NOMO-1 treated with DMSO at 0.1 percent for 48 hours (cell line): ENCODE results near the gene RASGRP2.
"Not testable (repeated sequence)": the region's sequence is repeated elsewhere in the genome, so short reads cannot be mapped to it uniquely, and the experiment has no call there.

Experiments used
- DNase-seq: peaks from one replicate; lab custom pipeline; 2025; ENCODE audit not compliant: unreplicated experiment; lab: John Stamatoyannopoulos, UW

Gene RASGRP2

DNA sequence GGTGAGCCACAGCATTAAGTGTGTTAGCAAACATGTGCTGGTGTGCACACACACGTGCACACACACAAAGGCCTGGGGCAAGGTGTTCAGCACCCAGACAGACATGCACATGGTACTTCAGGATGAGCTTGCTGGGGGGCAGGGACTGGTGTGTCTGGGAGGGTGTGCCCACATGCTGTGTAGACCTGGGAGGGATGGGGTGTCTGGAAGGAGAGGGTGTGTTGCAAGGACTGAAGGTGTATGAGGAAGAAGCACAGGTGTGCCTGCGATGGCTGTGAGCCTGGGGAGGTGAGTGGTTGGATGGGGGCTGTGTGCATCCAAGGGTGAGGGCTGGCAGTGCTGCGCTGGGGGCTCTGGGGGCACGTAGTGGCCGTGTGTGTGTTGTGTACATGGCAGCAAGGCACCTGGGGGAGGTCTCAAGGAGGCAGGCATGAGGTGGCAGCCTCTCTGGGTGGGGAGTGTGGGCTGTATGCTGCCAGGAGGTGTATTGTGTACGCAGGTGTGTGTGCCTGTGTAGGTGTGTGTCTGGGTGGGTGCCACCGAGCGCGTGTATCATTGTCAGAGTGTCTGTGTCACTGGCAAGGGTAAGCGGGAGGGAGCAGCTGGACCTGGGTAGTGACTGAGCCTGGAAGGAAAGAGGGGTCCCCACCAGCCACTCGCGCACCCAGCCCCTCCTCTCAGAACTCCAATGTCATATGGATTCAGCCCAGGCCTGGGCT is 23.1 kb downstream of the RASGRP2 start:
- no peak for DNase-seq

DNA sequence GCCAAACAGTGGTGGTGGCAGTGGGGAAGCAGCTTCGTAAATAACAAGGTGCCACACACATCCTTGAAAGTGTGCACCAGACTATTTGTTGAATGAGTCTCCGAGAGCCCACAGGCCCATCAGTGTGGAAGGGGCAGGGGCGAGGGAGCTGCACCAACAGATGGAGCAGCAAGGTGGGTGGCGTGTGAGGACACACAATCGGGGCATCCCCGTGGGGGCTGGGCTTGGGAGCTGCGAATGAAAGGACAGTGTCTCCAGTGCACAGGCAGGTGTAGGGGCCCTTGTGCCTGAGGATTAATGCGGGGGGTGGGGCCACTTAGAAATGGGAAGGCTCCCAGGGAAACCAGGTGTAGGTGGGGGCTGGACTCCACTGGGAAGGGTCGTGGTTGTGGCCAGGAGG is 23.8 kb downstream of the RASGRP2 start:
- DNase-seq, result no peak

DNA sequence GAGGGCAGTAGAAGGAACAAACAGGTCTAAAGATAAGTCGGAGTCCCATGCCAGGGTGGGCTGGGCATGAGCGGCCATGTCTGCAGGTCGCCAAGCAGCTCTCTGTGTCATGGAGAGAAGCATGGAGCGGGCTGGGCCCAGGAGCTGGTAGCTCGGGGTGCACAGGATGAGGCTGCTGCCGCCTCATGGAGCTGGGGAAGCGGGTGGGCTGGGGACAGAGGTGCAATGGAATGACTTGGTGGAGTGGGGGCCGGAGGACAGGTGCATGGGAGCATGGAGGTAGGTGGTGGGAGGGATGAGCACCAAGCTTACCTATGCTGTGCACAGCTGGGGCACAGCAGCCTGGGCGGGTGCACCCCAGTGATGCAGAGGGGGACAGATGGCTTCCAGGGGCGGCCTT is 24.5 kb downstream of the RASGRP2 start:
- no peak for DNase-seq

DNA sequence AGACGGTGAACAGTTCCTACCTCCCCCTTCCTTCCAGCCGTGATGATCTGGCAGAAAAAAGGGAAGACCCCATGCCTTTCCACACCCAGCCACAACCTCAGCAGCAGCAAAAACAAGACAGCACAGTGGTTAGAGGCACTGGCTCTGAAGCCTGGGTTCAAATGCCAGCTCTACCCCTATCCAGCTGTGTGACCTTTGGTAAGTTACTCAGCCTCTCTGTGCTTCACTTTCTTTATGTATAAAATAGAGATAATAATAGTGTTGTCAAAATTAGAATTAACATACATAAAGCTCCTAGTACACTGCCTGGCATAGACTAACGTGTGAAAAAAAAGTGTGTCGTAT is 25.2 kb downstream of the RASGRP2 start:
- DNase-seq, result no peak

DNA sequence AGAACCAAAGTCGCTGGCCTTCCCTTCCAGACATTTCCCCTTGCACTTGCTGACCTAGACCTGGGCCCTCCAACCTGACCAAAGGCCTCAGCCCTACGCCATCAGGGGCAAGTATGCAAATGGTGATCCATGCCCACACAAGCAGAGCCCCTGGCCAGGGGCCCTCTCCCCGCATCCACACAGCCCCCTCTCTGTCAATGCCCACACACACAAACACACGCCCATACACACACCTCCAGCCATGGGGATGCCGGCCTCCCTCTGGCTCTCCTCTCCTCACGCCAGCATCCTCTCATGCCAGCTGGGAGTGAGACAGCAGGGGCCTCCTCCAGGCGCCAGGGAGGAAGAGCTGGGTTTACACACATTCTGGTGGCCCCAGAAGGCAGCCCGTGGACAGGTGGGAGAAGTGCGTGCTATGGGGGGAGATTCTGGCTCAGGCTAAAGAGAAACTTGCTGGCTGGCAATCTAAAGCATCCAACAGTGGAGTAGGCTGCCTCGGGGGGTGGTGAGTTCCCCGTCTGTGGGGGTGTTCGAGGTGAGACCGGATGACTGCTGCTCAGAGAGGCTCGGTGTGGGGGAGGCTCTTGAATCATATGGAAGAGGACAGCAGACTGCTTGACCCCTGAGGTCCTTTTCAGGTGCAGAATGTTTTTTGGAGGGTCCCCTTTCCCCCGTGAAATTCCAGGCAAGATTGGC is 25.7 kb downstream of the RASGRP2 start:
- no peak for DNase-seq

DNA sequence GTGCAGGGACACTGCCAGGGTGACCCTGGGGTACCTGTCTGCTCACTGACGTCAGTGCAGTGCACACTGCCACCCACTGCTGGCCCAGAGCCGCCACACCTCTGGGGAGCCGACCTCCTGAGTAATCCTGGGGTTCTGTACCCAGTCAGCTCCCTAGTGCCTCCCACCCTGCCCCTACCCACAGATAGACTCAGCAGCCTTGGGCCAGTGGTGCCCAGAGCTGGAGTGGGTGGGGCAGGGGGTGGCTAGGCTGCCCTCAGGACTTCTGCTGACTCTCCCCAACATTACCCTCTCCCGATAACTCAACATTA is 26.7 kb downstream of the RASGRP2 start:
- DNase-seq, result no peak

DNA sequence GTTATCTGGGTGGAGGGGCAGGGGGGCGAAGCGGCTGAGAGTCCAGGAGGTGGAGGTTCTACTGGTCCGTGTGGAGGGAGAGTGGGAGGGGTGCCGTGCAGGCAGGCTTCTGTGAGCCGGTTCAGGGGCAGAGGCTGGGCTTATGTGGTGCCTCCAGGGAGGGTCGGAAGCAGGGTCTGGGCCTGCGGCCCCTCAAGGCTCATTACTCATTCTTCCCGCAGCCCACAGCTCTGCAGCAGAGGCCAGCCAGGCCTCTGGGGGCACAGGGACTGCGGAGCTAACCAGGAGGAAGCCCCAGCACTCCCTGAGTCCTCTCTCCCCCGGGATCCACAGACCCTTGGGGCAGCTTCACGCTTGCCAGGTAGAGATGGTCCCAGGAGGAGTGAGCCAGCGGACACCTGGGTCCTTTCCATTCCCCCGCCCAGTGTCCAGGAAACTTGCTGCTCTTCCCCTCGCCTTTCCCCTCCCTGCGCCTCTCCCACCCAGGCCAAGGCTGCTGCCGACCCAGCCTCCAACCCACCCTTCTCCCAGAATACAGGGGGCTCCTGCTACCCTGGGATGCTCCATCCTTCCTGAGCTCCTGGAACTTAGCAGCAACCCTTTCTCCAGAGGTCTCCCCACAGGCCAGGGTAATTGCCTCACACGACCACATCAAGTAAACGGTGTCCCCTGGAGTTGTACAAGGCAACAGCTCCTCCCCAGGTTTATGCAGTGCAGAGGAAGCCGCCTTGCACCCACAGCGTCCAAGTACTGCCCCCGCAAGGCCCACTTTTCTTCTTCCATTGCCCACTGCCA is 27.3 kb downstream of the RASGRP2 start:
- no peak for DNase-seq

DNA sequence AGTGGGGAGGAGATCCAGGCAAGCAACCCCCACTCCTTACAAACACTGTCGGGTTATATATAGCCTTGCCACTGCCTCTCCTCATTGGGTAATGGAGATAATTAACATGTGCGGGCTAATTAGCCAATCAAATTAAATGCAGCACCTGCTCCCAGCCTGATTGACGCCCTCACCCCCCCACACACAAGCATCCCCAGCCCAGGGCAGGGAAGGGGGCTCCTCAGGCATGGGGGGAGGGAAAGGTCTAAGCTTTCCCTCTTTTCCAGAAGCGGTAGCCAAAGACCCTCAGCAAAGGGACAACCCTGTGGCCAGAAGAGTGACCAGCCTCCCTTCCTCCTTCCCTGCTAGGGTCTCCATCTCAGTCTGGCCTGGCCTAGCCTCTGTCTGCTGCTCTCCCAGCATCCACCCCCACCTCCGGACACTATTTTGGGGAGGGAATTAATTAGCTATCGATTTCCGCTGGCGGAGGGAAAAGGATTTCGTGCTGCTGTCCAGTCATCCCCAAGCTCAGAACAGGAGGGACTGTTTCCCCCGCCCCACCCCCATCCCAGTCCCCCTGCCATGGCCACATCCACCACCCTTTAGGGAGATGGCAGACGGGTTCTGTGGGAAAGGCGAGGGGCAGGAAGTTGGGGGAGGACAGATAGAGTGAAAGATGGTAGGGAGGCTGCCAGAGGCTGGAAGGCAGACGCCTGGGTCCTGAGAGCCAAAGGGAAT is 28.0 kb downstream of the RASGRP2 start:
- no peak for DNase-seq

DNA sequence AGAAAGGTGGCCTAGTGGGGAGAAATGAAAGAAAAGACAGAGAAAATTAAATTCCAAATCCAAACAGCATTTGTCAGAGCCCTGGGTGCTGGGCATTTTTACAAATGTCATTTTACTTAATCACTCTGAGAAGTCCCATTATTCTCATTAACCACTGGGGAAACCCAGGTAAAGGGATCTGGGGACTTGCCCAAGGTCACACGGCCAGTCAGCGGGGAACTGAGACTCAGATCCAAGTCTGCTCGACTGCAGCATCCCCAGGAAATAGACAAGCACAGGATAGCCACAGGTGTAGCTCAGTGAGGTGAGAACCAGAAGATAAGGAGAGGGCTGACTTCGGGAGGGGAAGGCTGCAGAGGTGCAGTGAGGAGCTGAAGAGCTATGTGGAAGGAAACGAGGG is 28.8 kb downstream of the RASGRP2 start:
- no peak for DNase-seq

DNA sequence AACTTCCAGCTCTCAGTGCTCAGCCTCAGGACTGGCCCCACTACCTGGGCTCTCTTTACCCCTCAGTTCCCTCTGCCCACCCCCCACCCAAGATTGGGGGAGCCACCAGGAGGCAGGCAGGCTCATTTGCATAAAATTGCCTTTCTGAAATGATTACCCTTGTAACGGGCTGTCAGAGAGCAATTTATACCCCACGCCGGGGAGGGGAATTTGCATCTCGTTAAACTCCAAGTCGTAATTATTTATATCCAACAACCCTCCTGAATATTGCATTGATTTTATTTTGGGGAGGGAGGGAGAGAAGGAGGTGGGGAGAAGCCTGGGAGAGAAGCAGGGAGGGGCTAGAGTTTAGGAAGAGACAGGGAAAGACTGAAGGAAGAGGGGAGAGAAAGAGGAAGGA is 29.3 kb downstream of the RASGRP2 start:
- DNase-seq, result no peak

DNA sequence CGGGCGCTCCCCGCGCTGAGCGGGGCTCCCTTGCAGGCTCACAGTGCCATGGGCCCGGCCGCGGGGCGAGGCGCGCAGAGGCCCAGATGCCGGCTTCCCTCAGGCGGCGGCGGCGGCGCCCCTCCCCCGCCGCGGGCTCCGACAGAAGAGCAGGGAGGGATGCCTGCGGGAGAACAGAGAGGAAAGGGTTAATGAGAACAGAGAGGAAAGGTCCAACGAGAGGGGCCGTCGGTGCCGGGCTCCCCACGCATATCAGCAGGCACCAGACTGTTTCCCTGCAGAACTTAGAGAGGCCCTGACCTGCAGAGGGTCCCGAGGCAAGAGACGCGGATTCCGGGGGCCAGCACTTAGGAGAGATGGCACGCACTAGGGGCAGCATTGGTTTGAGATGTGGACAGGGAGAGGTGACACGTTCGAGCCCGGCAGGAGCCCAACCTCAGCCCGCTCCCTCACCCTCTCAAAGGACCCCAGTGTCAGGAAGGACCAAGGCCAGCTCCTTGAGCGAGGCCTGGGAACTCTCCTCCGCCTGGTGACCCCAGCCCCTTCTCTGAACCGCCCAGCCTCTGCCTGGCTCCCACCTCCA is 30.1 kb downstream of the RASGRP2 start:
- DNase-seq, result no peak

DNA sequence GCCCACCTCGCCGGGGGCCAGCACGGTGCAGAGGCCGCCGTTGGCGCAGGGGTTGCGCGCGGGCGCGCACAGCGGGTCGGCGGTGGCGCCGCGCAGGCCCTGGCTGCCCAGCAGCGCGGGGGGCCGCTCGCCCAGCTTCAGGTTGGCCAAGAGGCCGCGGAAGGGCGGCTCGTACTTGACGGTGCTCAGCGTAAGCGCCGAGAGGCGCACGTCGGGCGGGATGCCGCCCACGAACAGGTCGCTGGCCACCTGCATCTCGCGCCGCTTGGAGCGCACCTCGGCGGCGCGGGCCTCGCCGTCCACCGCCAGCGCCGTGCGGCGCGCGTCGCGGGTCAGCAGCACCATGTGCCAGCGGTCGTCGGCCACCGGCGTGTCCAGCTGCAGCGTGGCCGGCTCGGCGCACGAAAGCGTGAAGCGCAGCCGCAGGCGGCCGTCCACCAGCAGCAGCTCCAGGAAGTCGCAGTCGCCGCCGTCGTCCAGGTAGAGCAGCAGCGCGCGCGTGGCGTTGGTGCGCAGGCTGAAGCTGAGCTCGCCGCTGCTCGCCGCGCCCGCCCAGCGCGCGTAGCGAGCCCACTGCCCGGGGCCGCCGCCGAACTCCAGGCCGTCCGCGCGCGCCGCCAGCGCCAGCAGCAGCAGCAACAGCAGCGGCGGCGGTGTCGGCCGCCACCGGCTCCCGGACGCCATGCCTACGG is 30.8 kb downstream of the RASGRP2 start:
- DNase-seq, result no peak

DNA sequence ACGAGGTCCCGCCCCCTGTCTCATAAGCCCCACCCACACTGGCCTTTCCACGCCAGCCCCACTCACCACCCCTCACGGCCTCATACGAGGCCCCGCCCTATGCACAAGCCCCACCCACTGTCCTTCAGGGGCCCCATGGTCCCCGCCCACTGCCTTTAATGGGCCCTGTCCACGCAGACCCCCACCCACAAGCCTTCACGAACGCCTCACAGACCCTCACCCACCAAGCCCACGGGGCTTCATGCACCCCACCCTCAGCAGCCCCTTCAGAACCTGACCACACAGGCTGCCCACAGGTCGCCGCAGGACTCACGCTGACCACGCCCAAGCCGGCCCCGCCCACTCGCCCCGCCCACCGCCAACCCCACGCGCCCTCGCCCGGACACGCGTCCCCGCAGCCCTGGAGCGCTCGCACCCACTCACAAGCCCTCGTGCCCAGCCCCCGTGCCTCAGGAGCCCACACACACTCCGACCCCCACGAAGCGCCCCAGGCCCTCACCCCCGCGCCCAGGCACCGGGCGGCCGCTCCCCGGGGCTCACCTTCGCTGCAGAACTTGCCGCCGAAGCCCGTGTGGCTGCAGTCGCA is 31.4 kb downstream of the RASGRP2 start:
- no peak for DNase-seq

DNA sequence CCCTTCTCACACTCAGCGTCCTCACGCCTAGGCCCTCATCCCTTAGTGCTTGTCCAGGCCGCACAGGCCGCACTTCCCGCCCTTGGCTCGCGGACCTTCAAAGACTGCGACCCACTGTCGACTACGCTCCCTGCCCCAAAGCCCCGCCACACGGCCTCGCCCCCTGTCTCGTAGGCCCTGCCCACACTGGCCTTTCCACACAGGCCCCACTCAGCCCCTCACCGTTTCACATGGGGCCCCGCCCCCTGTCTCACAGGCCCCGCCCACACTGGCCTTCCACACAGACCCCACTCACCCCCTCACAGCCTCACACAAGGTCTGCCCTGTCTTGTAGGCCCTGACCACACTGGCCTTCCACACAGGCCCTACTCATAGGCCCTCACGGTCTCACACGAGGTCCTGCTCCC is 32.0 kb downstream of the RASGRP2 start:
- DNase-seq, result no peak

DNA sequence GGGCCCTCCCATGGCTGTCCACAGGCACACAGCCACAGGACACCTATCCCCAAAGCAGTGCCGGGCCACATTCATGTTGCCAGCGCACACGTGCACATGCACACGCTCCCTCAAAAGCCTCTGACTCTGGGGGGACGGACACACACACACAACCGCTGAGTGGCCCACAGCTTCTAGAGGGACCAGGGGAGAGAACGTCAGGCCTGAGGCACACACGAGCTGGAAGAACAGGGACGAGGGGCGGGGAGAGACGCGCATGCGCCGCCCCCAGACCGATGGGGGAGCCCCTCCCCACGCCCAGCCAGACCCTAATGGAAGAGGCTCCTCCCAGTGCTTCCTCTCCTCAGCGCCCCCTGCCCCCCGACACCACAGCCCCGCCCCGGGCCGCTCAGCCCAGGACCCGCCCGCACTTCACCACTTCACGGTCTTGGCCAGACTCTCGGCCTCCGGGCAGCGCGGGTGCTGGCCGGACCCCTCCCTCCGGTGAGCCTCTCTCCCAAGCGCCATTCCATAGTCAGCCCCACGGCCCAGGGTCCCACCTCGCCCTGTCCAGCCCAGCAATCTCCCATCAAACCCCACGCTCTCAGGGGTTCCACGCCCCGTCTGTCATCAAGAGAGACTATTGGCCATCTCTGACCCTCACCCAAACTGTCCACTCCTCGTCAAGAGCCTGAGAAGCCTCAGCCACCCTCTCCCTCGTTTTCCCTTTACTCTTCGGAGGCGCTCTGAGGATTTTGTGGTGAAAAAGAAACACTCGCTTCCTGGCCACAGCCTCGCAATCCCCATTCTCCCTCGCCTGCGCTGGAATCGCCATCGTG is 32.6 kb downstream of the RASGRP2 start:
- no peak for DNase-seq

DNA sequence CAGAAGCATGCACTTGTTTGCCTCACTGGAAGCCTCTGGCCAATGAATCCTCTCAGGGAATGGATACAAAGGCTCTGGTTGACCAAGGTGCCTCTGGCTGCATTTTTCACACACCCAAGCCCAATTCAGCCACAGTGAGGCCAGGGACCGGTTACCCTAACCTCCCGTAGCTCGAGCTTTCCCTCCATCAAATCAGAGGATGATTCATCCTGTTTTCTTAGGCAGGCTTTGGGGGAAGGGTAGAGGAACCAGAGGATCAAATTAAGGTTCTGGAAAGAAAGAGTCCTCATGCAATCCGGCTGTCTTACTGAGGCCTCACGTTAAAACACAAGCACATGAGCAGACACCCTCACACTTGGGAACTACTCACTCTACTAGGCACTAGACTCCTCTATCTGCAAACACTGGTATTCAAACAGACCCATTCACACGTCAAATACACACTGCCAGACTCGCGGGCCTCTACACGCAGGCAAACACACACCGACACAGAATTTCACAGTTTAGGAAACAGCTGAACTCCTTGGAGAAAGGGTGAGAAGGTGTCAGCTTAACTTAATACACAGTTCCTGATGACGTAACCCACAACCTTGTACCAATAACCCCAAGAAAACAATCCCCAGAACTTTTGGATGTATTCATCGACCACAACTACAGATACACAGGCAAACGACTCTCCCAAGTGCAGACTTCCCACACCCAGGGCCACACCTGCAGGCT is 33.4 kb downstream of the RASGRP2 start:
- no peak for DNase-seq

DNA sequence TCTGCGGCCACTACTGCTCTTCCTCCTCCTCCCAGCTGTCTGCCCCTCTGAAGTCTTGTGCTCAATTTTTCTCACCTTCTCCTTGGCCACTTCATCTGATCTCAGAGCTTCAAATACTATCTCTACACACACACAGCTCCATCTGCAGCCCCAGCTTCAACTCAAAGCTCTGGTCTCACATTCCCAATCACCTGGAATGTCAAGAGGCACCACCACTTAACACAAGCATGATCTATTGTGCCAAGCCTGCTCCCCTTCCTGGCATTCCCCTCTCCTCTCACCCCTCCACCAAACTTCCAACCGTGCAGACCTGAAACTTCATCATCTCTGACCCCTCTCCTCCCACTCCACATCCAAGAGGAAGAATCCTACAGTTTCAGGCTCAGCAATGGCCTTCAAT is 38.4 kb downstream of the RASGRP2 start:
- DNase-seq, result no peak

DNA sequence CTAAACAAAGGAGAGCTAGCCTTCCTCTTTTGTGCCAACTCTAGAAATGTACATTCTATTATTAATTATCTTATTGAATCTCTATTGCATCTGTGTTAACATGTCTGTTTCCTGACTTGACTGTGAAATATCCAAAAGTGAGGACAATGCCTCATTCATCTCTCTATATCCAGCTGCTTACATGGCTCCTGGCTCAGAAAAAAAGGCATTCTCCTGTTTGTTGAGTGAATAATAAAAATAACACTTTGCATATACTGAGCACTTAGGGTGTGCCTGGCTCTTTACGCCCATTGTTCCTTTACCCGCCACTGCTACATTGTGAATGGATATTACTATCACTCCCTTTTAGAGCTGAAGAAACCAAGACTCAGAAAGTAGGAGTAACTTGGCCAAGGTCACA is 40.9 kb downstream of the RASGRP2 start:
- no peak for DNase-seq

DNA sequence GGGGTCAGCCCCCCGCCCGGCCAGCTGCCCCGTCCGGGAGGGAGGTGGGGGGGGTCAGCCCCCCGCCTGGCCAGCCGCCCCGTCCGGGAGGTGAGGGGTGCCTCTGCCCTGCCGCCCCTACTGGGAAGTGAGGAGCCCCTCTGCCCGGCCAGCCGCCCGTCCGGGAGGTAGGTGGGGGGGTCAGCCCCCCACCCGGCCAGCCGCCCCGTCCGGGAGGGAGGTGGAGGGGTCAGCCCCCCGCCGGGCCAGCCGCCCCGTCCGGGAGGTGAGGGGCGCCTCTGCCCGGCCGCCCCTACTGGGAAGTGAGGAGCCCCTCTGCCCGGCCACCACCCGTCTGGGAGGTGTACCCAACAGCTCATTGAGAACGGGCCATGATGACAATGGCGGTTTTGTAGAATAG is 42.0 kb downstream of the RASGRP2 start:
- not testable (repeated sequence) for DNase-seq
